ENCODE measurements around the gene SPON1.

DNA sequence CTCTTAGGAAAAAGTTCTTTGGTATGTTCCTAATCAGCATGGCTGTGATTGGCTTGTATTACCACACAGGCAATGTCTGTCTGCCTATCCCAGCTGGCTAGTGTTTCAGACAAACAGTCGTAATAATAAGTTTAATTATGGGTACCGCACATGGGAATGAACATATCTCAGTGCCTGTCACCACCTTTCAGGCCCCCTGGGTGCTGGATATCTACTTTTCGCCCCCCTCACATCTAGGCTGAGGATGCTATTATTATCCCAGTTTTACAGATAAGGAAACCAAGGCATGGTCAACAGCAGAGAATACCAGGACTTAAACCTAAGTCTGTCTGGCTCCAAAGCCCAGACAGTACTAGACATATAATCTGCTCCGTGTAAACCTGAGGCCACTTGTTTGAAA lies 174.8 kb downstream of the SPON1 start:
- no peak for TF ChIP-seq CTCF (IDR thresholded peaks at IDR 0.05)
- no peak for TF ChIP-seq POLR2A (IDR thresholded peaks at IDR 0.05)

Data from transverse colon (tissue), 3 donors.